CD4-positive, alpha-beta T cell treated with Interleukin-21 for 1 hour (primary cell): Measurements from ENCODE around the gene OPRD1.
"Not testable (repeated sequence)": the region's sequence is repeated elsewhere in the genome, so short reads cannot be mapped to it uniquely, and the experiment has no call there.

ENCODE experiments used
- DNase-seq: peaks from one replicate; pipeline ENCODE4 v3.0.0-alpha.2; 2020

The OPRD1 gene

GRCh38 chr1:28848416-28848815 is 36.4 kb downstream of the OPRD1 start:
- DNase-seq, result no peak

GRCh38 chr1:28853093-28853742 is 41.2 kb downstream of the OPRD1 start:
- no peak for DNase-seq

GRCh38 chr1:28854406-28854805 is 42.4 kb downstream of the OPRD1 start:
- DNase-seq, result not testable (repeated sequence)

- DNase-seq, result no peak
Observed at GRCh38 chr1:28855046-28855445, 43.1 kb downstream of the OPRD1 start.

GRCh38 chr1:28855469-28855951 is 43.5 kb downstream of the OPRD1 start:
- DNase-seq, result no peak

- DNase-seq, result no peak
Observed at GRCh38 chr1:28855969-28856368, 44.0 kb downstream of the OPRD1 start.

GRCh38 chr1:28860332-28861073 is 48.5 kb downstream of the OPRD1 start:
- DNase-seq, result no peak

GRCh38 chr1:28862571-28863403 is 50.8 kb downstream of the OPRD1 start:
- DNase-seq, result no peak

GRCh38 chr1:28864695-28865094 is 52.7 kb downstream of the OPRD1 start:
- DNase-seq, result no peak

- no peak for DNase-seq
Observed at GRCh38 chr1:28865997-28866650, 54.2 kb downstream of the OPRD1 start.

- no peak for DNase-seq
Observed at GRCh38 chr1:28867850-28868249, 55.9 kb downstream of the OPRD1 start.

GRCh38 chr1:28869952-28870351 is 58.0 kb downstream of the OPRD1 start:
- no peak for DNase-seq

- no peak for DNase-seq
Observed at GRCh38 chr1:28871631-28872401, 59.8 kb downstream of the OPRD1 start.

GRCh38 chr1:28875134-28875533 is 63.2 kb downstream of the OPRD1 start:
- DNase-seq, result not testable (repeated sequence)

- peak; percentile 79 for DNase-seq
Observed at GRCh38 chr1:28877132-28877781, 65.3 kb downstream of the OPRD1 start.

GRCh38 chr1:28878796-28879195 is 66.8 kb downstream of the OPRD1 start:
- DNase-seq, result no peak

GRCh38 chr1:28882009-28882628 is 70.1 kb downstream of the OPRD1 start:
- peak; percentile 81 for DNase-seq

- DNase-seq, result no peak
Observed at GRCh38 chr1:28883242-28883616, 71.3 kb downstream of the OPRD1 start.

- DNase-seq, result no peak
Observed at GRCh38 chr1:28885472-28885877, 73.5 kb downstream of the OPRD1 start.

GRCh38 chr1:28885977-28886730 is 74.2 kb downstream of the OPRD1 start:
- DNase-seq, result no peak
